ENCODE measurements around the gene ENC1.

Gene ENC1

DNA sequence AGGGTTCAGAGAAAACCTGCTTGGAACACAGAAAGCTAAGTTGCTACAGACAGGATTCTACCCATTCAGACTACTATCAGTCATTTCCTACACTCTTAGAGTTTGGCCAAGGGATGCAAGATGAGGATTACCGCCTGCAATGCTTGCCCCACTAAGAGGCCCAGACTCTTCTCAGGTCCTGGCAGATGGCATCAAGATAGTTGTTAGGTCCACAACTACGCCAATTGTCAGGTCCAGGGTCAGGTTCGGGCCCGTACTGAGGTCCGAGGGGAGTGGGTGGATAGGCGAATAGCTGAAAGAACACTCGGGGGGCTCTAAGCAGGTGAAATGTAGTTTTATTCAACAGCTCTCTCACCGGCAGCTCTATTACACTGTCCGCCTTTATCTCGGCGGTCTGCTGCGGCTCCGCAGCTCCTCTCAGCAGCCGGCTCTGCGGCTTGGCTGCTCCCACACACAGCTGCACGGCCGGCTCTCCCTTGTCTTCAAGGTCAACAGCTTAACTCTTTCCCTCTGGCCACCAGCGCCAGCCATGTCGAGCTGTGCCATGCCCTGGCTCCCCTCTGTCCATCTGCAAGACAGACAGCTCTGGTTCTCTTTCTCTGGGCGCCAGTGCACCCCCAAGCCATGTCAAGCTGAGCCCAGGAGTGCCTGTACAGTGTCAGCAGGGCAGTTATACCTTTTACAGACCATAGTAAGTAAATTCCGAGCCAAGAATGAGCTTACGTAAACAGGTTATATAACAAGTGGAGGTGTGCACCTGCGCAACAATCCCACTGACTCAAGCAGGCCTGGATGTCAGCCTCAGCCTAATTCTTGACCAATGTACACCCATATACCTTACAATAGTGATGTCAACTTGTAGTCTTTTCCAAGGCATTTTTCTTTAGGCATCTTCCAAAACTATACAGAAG is 24.0 kb downstream of the ENC1 start:
- TF ChIP-seq GATA3 (IDR thresholded peaks at IDR 0.05; ENCODE audit: low read depth, low read length) (no peak), GATA2 (IDR thresholded peaks at IDR 0.05; ENCODE audit: low read depth, low read length) (no peak)

DNA sequence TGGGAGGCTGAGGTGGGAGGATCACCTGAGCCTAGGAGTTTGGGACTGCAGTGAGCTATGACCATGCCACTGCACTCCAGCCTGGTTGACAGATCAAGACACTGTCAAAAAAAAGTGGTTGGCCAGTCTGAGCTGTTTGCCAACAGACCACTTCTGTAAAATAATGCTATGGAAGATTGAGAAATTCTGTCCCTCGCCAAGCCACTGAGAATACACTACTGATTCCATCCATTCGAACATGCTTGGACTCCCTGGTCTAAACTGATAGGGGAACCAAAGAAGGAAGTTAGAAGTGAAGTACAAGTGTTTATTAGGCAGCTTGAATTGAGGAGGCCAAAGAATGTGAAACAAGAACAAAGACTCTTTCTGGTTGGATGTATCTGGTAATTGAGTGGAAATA is 27.2 kb downstream of the ENC1 start:
- TF ChIP-seq GATA2 (IDR thresholded peaks at IDR 0.05; ENCODE audit: low read depth, low read length) (no peak), GATA3 (IDR thresholded peaks at IDR 0.05; ENCODE audit: low read depth, low read length) (no peak)

DNA sequence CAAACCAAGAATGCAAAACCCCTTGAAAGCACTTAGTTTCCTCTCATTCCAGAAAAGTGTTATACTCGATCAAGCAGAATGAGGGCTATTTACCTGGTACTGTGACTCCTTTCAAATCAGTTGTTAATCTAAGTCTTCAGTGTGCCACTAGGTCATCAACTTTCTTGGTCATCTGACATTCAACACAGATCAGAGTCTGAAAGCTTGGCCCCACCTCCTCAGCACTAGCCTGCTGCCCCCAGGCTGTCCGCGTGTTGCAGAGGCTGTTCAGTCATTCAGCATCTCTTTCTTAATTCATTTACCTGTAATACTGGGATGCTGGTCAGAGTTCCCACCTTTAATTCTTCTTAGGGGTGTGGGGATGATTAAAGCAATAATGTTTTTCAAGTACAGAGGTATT is 28.5 kb downstream of the ENC1 start:
- TF ChIP-seq GATA2 (IDR thresholded peaks at IDR 0.05; ENCODE audit: low read depth, low read length), result no peak

DNA sequence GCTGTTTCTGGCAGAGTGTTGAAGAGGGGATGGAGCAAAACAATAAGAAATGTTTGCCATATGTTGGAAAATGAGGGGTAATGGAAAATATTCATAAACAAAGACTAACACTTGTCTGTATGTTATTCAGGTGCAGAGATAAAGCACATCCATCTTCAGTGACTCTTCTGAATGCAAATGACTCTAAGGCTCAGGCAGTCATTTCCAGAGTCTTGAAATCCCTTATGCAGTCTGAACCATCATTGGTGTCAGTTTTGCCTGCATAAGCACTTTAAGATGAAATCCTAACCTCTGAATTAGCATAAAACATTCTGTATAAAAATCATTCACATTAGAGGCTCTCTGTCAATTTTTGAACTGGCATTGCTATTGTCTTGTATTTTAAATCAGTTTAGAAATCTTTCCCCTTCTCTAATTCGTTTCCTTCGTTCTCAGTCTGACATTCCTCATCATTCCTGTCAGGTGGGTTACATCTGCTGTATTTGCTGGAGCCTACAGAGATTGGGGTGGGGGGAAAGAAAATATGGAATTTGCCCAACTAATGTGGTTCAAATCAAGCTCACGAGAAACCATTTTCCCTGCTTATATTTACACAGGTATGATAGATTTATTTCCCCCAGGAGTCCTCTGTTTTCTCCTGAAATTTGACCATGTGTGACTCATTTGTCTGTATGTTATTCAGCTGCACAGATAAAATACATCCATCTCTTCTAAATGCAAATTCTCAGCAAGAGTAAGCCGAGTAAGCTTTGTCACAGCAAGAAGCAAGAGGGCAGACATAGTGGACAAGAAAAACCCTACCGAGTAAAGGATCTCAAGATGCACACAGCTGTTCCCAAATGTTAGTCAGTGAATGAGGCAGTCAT is 31.6 kb downstream of the ENC1 start:
- TF ChIP-seq GATA2 (IDR thresholded peaks at IDR 0.05; ENCODE audit: low read depth, low read length) (no peak), GATA3 (IDR thresholded peaks at IDR 0.05; ENCODE audit: low read depth, low read length) (no peak)

DNA sequence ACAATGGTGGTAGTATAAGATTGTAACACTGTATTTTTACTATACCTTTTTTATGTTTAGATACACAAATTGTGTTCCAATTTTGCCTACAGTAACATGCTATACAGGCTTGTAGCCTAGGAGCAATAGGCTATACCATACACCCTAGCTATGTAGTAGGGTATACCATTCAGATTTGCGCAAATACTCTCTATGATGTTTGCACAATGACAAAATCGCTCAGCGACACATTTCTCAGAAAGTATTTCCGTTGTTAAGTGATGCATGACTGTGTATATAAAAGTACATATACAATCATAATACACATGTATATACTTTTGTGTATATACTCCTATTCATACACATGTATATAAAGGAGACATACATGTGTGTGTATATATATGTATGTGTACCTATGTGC is 34.8 kb downstream of the ENC1 start:
- TF ChIP-seq GATA3 (IDR thresholded peaks at IDR 0.05; ENCODE audit: low read depth, low read length) (no peak), GATA2 (IDR thresholded peaks at IDR 0.05; ENCODE audit: low read depth, low read length) (no peak)

DNA sequence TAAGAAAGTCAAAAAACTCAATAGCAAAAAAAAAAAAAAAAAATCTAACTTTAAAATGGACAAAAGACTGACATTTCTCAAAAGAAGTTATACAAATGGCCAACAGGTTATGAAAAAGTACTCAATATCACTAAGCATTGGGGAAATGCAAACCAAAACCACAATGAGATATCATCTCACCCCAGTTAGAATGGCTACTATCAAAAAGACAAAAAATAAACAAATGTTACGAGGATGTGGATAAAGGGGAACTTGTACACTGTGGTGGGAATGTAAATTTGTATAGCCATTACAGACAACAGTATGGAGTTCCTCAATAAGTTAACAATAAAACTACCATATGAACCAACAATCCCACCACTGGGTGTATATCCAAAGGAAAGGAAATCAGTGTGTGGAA is 37.2 kb downstream of the ENC1 start:
- TF ChIP-seq GATA2 (IDR thresholded peaks at IDR 0.05; ENCODE audit: low read depth, low read length) (no peak), GATA3 (IDR thresholded peaks at IDR 0.05; ENCODE audit: low read depth, low read length) (no peak)

DNA sequence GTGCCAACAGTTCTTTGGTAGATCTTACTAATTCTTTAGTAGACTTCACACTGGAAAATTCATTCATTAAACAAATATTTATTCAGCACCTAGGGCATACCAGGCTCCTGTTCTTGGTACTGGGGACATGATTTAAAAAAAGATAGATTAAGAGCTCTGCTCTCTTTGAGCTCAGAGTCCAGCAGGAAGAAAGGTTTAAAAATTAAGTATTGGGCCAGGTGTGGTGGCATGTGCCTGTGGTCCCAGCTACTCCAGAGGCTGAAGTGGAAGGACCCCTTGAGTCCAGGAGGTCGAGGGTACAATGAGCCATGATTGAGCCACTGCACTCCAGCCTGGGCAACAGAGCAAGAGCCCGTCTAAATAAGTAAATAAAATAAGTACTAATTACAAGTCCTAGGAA is 41.4 kb downstream of the ENC1 start:
- TF ChIP-seq GATA3 (IDR thresholded peaks at IDR 0.05; ENCODE audit: low read depth, low read length), result no peak
- TF ChIP-seq GATA2 (IDR thresholded peaks at IDR 0.05; ENCODE audit: low read depth, low read length), result no peak

DNA sequence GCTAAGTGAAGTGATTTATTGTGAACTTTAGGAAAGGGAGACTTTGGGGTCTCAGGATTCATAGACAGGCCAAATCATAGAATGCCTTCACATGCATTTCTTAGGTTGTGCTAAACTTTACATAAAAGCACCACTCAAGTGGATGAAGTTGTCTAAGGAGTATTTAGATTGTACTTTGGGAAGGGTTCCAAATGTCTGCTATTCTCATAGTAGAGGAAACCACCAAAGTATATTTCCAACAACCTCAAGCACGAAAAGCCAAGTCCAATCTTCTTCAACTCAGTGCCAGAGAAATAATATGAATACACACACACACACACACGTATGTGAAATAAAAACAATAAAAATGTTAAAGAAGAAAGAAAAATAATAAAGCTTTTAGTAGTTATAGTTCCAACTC is 41.8 kb downstream of the ENC1 start:
- TF ChIP-seq GATA3 (IDR thresholded peaks at IDR 0.05; ENCODE audit: low read depth, low read length), result no peak
- TF ChIP-seq GATA2 (IDR thresholded peaks at IDR 0.05; ENCODE audit: low read depth, low read length), result no peak

DNA sequence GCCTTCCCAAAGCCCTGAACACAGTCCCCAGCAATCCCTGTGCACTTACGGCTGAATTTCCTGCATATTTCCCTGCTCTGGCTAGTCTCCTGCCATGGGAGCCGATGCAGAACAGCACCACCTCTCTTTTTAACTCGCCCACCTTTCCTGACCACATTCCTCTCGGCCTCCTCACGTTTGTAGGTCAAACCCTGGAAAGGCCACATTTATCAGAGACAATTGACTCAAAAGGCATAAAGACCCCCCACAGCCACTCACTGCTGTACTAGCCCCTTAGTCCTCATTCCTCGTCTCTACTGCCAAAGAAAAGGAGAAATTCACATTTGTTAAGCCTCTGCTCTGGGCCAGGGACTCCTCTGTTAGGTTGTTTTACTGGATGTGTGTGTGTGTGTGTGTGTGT is 43.6 kb downstream of the ENC1 start:
- TF ChIP-seq GATA2 (IDR thresholded peaks at IDR 0.05; ENCODE audit: low read depth, low read length), result no peak
- no peak for TF ChIP-seq GATA3 (IDR thresholded peaks at IDR 0.05; ENCODE audit: low read depth, low read length)

DNA sequence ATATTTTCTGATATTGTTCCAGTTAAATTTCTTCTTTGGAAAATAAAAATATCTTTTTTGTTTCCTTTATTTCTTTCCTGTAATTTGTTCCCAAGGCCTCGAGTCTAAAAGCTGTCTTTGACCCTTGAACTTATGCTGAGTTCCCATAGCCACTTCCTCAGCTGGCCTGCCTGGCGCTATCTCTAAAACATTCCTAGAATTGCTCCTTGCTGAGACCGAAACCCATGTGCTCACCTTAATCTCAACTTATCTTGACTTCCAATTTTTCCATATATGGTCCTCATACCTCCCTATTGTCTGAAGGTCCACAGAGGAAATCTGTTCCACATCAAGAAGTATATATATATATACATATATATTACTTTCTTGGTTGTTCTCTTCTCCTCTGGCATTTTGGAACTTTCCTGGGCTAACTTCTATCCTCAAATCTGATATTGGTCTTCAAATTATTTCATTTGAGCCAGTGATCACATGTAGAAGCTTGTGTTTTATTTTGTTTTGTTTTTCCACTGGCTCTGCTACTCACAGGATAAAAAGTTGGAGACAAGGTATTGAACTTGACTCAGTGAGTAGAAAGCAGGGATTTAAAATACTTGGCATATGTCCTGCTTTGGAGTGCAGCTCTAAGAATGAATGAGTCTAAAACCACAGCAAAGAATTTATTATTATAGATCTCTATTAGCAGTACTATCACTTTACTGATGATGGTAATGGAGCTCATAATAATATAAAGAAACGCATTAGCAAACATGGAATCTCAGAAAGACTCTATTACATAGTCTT is 45.2 kb downstream of the ENC1 start:
- no peak for TF ChIP-seq GATA2 (IDR thresholded peaks at IDR 0.05; ENCODE audit: low read depth, low read length)

DNA sequence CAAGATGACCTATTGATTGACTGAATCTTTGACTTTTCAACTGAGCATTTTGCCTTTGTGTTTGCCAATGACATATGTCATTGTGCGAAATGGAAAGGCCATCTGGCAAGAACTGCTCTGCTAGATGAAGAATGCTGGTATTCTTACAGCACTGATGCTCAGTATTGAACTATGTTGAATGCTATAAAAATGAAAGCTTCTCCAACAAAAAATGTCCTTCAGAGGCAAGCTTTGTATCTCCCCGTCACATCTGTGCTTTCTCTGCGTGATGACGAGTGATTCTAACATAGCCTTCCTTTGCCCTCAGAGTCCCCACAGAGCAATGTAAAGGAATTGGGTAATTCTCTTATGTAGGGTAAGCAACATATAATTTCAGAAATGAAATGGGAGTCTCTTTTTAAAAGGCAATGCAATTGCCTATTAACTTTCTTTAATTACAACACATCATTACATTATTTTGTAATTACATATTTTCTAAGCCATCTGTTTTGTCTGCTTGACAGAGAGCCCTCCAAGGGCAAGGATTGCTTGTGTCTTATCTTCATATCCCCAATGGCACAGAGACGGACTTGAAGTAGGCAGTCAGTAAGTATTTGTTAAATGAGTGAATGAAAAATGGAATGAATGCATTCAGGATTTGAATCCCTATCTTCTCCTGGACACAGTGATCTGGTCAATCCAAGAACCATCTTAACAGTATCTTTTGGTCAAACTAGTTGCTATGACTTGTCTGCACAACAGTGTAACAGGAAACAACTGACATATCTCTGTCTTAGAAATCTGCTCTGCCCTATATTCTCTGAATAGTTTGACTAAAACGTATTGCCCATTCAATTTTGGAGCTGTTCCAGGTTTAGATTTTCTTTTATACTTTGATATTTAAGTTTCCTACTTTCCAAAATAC is 46.1 kb downstream of the ENC1 start:
- TF ChIP-seq GATA2 (IDR thresholded peaks at IDR 0.05; ENCODE audit: low read depth, low read length) (no peak), GATA3 (IDR thresholded peaks at IDR 0.05; ENCODE audit: low read depth, low read length) (no peak)

DNA sequence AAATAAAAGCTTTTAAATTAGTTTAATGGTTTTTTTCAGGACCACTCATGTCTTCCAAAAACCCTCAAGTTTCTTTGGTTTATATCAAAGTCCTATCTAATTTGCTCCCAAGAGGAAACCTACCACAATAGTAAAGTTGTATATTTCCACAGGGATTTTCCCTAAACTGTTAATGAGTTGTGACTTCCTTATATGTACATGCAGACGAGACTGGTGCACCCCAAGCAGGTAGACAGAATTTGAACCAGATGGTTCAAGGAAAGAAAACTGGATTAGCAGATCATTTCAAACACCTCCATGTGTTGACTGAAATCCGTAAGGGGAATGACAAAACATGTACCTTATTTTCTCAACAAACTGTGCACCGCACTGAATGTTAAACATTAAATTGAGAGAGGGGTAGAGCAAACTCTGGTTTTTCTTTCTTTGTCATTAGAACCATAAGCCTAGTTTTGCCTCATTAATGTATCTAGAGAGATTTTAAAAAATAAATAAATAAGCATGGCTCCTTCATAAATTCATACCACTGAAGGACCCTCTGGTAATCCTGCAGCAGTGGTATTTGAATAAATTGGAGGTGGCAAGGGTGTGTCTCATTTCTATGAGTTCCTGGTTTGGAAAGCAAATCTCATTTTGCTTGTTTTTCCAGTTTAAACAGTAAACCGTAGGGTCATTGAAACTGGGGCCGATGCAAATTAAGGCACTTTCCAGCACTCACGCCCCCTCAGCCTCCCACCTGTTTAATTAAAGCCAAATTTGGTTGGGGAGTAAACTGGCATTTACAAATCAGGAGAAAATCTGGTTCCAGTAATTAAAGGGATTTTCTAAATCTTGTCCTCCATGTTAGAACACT is 51.1 kb downstream of the ENC1 start:
- TF ChIP-seq GATA3 (IDR thresholded peaks at IDR 0.05; ENCODE audit: low read depth, low read length) (no peak), GATA2 (IDR thresholded peaks at IDR 0.05; ENCODE audit: low read depth, low read length) (no peak)
